ES-I3 (cell line): ENCODE results near the gene MAST4.

Experiments
- H3K36me3 ChIP-seq: 2 replicates; pipeline ENCODE4 v1.6.1; 2013; ENCODE audit warnings: mild to moderate bottlenecking, low read length, control low read depth, moderate library complexity; ENCODE audit not compliant: insufficient read depth
- H3K4me1 ChIP-seq: 2 replicates; pipeline ENCODE4 v1.6.1; 2013; ENCODE audit warnings: mild to moderate bottlenecking, control low read depth, low read length; ENCODE audit not compliant: insufficient read depth
- H3K9ac ChIP-seq: 2 replicates; pipeline ENCODE4 v1.6.1; 2013; ENCODE audit warnings: low read depth, mild to moderate bottlenecking, low read length, moderate library complexity
- H3K9me3 ChIP-seq: 2 replicates; pipeline ENCODE4 v1.6.1; 2013; ENCODE audit warnings: mild to moderate bottlenecking, low read length, moderate library complexity; ENCODE audit not compliant: control insufficient read depth, insufficient read depth

Gene MAST4

GRCh38 chr5:66841264-66841663 is 245.1 kb downstream of the MAST4 start:
- H3K36me3 ChIP-seq, result no peaks in the 10 kb centered on the region
- no peaks in the 10 kb centered on the region for H3K9me3 ChIP-seq
- H3K9ac ChIP-seq, result no peak overlapping the region
- peaks cover 36% of the 10 kb centered on the region for H3K4me1 ChIP-seq

GRCh38 chr5:66842540-66842939 is 246.3 kb downstream of the MAST4 start:
- Histone ChIP-seq H3K4me1 (peaks cover 36% of the 10 kb centered on the region), H3K9ac (no peak overlapping the region), H3K9me3 (no peaks in the 10 kb centered on the region), H3K36me3 (no peaks in the 10 kb centered on the region)

GRCh38 chr5:66843065-66843464 is 246.9 kb downstream of the MAST4 start:
- H3K36me3 ChIP-seq, result no peaks in the 10 kb centered on the region
- H3K9ac ChIP-seq, result no peak overlapping the region
- H3K9me3 ChIP-seq, result no peaks in the 10 kb centered on the region
- peaks cover 36% of the 10 kb centered on the region for H3K4me1 ChIP-seq

GRCh38 chr5:66848749-66849641 is 252.8 kb downstream of the MAST4 start:
- Histone ChIP-seq H3K4me1 (peaks cover 39% of the 10 kb centered on the region), H3K36me3 (no peaks in the 10 kb centered on the region), H3K9me3 (no peaks in the 10 kb centered on the region), H3K9ac (no peak overlapping the region)

- Histone ChIP-seq H3K9ac (no peak overlapping the region), H3K4me1 (peaks cover 33% of the 10 kb centered on the region), H3K36me3 (no peaks in the 10 kb centered on the region), H3K9me3 (no peaks in the 10 kb centered on the region)
Observed at GRCh38 chr5:66849803-66850202, 253.6 kb downstream of the MAST4 start.

GRCh38 chr5:66850354-66851075 is 254.3 kb downstream of the MAST4 start:
- H3K9me3 ChIP-seq, result no peaks in the 10 kb centered on the region
- no peaks in the 10 kb centered on the region for H3K36me3 ChIP-seq
- no peak overlapping the region for H3K9ac ChIP-seq
- H3K4me1 ChIP-seq, result peaks cover 33% of the 10 kb centered on the region

GRCh38 chr5:66851306-66851705 is 255.1 kb downstream of the MAST4 start:
- H3K4me1 ChIP-seq, result peaks cover 33% of the 10 kb centered on the region
- no peak overlapping the region for H3K9ac ChIP-seq
- H3K36me3 ChIP-seq, result no peaks in the 10 kb centered on the region
- no peaks in the 10 kb centered on the region for H3K9me3 ChIP-seq

- Histone ChIP-seq H3K9me3 (no peaks in the 10 kb centered on the region), H3K4me1 (peaks cover 23% of the 10 kb centered on the region), H3K36me3 (no peaks in the 10 kb centered on the region)
Observed at GRCh38 chr5:66854416-66854815, 258.2 kb downstream of the MAST4 start.

GRCh38 chr5:66856041-66856805 is 260.0 kb downstream of the MAST4 start:
- H3K36me3 ChIP-seq, result no peaks in the 10 kb centered on the region
- H3K9me3 ChIP-seq, result no peaks in the 10 kb centered on the region
- no peak overlapping the region for H3K9ac ChIP-seq
- H3K4me1 ChIP-seq, result peaks cover 7% of the 10 kb centered on the region; the same call in 1 of the 2 replicates

More at GRCh38 chr5:66854416-66854815, 258.2 kb downstream of the MAST4 start:
- H3K9ac ChIP-seq, result no peak overlapping the region

GRCh38 chr5:66859526-66859925 is 263.3 kb downstream of the MAST4 start:
- no peaks in the 10 kb centered on the region for H3K9me3 ChIP-seq
- no peak overlapping the region for H3K9ac ChIP-seq
- no peaks in the 10 kb centered on the region for H3K36me3 ChIP-seq
- H3K4me1 ChIP-seq, result peaks cover 28% of the 10 kb centered on the region; the same call in 1 of the 2 replicates

GRCh38 chr5:66860199-66860975 is 264.2 kb downstream of the MAST4 start:
- Histone ChIP-seq H3K36me3 (no peaks in the 10 kb centered on the region), H3K9ac (no peak overlapping the region), H3K9me3 (no peaks in the 10 kb centered on the region), H3K4me1 (peaks cover 28% of the 10 kb centered on the region; the same call in 1 of the 2 replicates)

- Histone ChIP-seq H3K36me3 (no peaks in the 10 kb centered on the region), H3K4me1 (peaks cover 28% of the 10 kb centered on the region; the same call in 1 of the 2 replicates), H3K9ac (no peak overlapping the region), H3K9me3 (no peaks in the 10 kb centered on the region)
Observed at GRCh38 chr5:66861402-66861801, 265.2 kb downstream of the MAST4 start.

- Histone ChIP-seq H3K9me3 (no peaks in the 10 kb centered on the region), H3K36me3 (no peaks in the 10 kb centered on the region), H3K9ac (no peak overlapping the region)
Observed at GRCh38 chr5:66862020-66862419, 265.8 kb downstream of the MAST4 start.

More at GRCh38 chr5:66862020-66862419, 265.8 kb downstream of the MAST4 start:
- H3K4me1 ChIP-seq, result peaks cover 28% of the 10 kb centered on the region; the same call in 1 of the 2 replicates
